GM21381 (cell line): ENCODE measurements around the gene VSIG8.

Source experiments
- ATAC-seq: cut with Tn5 transposase; IDR thresholded peaks from one replicate; pipeline ENCODE4 v1.9.1; 2021; ENCODE audit warnings: mild to moderate bottlenecking, moderate library complexity; ENCODE audit not compliant: unreplicated experiment

The VSIG8 gene

DNA sequence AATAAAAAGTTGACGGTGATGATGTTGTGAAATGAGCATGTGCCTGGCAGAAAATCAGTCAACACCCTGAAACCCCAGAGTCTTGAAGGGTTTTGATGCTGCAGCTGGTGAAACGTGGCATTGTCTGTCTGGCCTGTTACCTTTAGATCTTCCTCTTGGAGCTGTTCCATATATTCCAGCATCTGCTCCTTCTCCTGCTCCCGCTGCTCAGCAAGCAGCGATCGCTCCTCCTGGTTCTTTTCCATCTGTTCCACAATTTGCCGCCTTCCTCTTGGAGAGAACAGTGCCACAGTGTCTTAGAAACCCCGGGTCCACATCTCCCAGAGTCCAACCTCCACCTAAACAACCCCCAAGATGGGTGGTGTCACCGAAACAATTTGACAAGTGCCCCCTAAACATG is 21.8 kb upstream of the VSIG8 start:
- no peak for ATAC-seq

GRCh38 chr1:159883134-159883533 is 20.7 kb upstream of the VSIG8 start:
- no peak for ATAC-seq

DNA sequence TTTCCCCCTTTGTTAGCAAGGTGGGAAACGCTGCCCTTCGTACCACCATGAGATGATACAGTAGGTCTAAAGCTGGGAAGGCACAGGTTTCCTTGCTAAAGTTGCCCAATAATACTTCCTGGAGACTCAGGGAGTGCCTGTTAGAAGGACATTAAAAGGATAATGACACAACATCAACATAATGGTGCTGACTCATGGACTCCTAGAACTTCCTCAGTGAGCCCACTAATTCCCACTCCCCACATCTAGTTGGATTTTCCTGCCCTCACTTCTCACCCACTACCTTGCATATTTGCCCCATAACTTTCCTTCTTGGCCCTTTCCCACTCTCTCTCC is 20.0 kb upstream of the VSIG8 start:
- no peak for ATAC-seq

GRCh38 chr1:159881622-159882526 is 19.4 kb upstream of the VSIG8 start:
- no peak for ATAC-seq

DNA sequence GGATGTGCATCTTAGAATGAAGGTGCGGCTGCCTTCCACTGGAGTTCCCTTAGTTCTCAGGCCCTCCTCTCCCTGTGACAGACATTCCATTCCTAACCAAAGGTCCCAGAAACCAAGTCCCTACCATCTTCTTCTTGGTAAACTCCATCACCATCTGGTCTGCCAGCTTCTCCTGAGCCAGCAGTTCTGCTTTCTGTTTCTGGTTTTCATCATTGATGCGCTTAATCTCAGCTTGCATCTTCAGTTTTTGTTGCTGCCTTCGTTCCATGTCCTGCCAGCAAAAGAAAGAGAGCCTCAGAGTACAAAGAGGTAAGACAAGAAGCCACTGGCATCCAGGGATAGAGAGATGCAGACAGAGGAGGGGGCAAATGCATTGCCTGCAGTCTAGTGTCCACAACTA is 18.0 kb upstream of the VSIG8 start:
- ATAC-seq = no peak

DNA sequence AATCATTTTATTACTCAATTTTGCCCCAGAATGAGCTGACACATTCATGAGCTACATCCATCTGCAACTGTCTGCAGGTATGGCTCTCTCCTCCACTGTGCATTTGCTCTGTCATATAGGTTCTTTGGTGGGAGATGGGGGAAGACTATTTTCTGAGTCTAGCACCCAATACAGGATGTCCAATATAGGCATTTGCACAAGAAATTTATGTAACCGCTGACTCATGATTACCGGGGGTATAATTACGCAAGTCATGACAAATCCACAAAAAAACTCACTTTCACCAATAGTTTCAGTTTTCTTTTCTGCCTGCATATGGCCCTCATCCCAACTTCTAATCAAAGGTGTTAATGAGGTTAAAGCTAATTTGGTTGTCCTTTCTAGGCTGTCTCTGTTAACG is 17.5 kb upstream of the VSIG8 start:
- no peak for ATAC-seq

DNA sequence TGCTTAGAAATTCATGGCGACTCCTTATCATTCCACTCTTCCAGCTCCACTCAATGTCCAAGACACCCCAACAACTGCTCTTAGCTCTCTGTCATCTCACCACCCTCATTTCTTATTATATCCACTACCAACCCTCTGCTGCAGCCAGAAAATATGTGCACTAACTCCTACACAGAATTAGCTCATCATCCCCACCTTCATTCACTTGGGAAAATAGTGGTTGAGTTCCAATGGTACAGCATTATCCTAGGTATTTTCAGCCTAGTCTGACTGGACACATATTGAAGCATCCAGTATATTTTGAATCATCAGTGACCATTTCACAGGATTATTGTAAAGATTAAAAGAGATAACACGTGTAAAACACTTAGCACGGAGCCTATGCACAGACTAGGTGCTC is 16.7 kb upstream of the VSIG8 start:
- no peak for ATAC-seq

DNA sequence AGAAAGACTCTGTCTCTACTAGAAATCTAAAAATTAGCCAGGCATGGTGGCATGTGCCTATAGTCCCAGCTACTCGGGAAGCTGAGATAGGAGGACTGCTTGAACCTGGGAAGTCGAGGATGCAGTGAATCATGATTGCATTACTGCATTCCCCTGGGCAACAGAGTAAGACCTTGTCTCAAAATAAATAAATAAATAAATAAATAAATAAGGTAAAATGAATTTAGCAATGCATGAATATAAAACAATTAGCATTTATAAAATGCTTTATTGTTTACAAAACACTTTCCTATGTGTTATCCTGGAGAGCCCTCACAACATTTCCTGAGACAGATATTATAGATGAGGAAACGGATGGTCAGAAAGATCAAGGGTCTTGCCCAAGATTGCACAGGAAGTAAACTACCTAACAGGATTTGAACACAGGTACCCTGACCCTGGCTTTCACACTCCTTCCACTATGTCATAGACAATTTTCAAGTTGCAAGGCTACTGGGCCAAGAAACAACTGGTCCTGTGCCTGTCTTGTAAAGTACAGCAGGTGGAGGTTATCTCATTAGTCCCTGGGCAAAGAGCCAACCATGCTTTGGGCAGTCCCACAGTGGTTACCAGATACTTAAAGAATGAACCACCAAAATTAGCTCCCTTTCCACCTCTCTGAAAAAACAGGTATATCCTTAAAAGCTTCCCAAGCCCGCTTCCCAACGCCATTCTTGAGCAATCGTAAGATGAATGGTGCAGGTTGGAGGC is 15.4 kb upstream of the VSIG8 start:
- ATAC-seq = no peak

GRCh38 chr1:159873530-159874143 is 11.2 kb upstream of the VSIG8 start:
- ATAC-seq = no peak

DNA sequence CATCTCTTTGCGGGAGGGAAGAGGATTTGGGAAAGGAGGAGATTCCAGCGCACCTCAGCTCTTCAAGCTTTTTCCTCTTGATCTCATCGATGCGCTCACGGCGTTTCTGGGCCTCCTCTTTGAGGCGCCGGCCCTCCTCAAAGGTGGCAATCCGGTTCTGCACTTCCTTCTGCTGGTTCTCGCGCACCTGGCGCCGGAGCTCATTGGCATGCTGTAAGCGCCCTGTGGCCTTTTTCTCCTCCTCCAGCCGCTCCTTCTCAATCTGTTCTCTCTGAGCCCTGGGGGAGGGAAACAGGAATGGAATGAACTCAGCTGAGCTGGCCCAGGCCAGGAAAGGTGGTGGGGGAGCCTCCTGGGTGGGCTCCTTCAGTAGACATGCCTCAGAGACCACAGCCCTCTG is 10.4 kb upstream of the VSIG8 start:
- ATAC-seq = no peak

DNA sequence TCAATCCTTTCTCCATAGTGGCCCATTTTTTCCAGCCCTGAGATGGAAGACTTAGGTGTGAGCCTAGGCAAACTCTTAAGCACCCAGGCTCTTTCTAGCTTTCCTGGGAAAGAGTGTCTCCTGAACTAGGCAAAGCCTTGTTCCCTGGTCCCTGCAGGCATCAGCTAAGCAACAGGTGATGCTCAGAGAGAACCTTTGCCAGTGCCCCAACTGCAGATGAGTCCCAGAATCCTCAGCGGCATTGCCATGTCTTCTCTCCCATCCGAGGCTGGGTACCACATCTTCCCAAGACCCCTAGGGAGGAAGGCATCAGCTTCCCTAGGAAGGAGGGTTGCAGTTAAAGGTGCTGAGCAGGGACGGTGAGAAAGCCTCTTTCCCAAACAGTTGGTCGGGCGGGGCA is 8.2 kb upstream of the VSIG8 start:
- ATAC-seq = no peak

- ATAC-seq = no peak
These were observed 7.2 kb upstream of the VSIG8 start for GRCh38 chr1:159869607-159870006.

GRCh38 chr1:159869173-159869572 is 6.7 kb upstream of the VSIG8 start:
- no peak for ATAC-seq

GRCh38 chr1:159868766-159869165 is 6.3 kb upstream of the VSIG8 start:
- no peak for ATAC-seq

DNA sequence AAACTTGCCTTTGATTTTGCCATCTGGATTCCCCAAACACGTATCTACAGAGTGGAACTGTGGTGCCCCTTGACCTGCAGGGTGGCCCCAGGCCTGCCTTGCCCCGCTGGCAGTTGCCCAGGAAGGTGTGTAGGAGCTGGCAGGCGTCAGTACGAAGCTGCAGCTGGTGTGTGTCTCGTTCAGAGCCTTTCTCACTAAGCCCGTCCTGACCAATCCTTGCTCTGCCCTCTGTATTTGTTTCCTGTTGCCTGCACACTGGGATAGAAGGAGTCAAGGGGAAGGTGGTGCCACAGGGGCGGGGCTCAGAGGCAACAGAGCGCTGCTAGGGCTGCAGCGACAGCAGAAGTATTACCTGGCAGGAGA is 5.2 kb upstream of the VSIG8 start:
- no peak for ATAC-seq

- no peak for ATAC-seq
These were observed 4.6 kb upstream of the VSIG8 start for GRCh38 chr1:159866905-159867663.

GRCh38 chr1:159866066-159866465 is 3.6 kb upstream of the VSIG8 start:
- no peak for ATAC-seq

DNA sequence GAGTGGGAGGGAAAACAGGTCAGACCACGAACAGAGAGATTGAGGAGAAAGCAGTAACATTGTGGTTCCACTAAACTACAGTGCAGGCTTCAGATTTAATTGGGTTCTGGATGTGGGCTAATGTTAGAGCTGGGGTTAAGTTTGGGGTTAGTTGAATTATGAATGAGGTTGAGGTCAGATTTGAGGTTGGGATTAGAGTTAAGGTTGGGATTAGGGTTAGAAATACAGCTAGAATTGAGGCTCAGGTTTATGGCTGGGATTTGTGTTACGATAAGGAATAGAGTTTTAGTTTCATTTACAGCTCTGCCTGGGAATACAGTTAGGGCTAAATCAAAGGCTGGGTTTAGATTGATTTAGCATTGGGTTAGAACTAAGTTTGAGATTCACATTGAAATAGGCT is 1.8 kb upstream of the VSIG8 start:
- no peak for ATAC-seq

- ATAC-seq = no peak
These were observed 426 bp downstream of the VSIG8 start for GRCh38 chr1:159862031-159862430.

GRCh38 chr1:159861218-159861617 is 1.2 kb downstream of the VSIG8 start:
- no peak for ATAC-seq

- ATAC-seq = no peak
These were observed 2.0 kb downstream of the VSIG8 start for GRCh38 chr1:159860456-159860855.
